Measurements from ENCODE around the gene CAMK2D.

Gene CAMK2D

DNA sequence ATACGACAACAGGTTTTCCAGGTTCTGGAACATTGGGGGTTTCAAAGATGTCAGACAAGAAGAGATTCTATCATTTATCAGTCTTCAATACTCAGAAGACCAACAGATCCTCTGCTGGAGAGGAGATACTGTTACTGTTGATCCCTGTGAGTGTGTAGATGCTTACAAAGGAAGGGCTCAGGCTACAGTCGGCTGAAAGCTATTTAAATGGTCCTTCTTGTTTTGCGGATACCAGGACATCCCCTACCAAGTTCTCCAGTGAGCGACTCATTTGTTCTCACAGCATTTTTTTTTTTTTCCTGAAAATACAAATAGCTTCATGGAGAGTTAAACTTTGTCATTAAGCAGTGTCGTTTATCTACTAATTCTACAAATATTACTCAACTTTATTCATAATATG, 201.6 kb downstream of the CAMK2D start:
- no peak for DNase-seq

DNA sequence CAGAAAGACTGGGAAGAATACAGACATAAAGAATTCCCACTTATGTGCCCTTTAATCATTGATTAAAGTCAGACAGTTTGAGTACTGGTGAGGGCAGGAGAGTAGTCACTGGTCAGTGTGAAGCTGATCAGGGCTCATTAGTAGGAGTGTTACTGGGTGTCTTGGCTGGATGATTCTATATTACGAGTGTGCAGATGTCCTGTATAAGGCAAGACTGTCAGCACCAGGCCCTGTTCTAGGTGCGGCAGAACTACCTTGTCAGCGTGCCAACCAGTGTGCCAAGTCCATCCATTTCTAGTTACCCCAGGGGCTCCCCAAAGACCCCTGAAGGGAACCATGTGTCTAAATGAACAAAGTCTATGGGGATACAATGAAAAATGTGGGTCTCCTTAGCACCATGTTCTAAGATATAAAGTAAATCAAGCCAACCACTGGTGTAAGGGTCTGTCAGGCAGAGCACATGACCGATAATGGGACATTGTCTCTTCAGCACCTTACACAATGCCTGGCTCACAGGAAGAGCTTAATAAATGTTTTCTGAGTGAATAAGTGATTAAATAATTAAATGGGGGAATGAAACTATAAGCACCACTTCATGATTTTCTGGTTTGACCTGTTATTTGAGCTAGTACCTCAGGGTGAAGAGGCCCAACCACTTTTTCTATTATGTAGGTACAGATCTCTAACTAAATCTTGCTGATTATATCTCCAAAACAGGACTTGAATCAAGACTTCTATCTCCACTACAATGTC, 205.0 kb downstream of the CAMK2D start:
- DNase-seq: no peak

DNA sequence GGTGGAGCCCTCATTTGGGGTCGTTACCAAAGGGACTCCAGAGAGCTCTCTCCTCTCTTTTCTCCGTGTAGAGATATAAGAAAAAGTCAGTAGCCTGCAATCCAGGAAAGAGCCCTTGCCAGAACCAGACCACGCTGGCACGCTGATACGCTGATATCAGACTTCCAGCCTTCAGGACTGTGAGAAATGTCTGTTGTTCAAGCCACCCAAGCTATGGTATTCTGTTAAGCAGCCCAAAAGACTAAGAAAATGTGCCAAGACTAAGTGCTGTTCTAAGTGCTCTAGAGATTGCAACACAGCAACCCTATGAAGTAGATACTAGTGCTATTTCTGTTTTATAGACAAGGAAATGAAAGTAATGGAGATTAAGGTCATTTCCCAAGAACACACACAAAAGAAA, 205.7 kb downstream of the CAMK2D start:
- no peak for DNase-seq

DNA sequence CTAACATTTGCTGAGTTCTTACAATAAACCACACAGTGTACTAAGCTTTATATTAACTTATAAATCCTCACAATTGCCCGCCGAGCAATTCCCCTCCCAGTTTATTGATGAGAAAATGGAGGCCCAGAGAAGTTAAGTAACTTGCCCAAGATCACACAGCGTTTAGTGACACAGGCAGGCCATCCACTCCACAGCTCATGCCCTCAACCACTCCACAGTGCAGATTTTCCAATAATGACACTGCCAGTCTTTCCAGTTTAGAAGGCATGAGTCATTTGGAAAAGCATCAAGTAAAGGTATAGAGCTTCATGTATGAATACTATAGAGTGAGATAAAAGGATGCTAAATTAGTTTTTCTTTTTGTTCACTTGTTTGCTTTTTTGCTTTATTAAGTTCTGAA, 208.5 kb downstream of the CAMK2D start:
- no peak for DNase-seq

GRCh38 chr4:113550510-113550909, 211.0 kb downstream of the CAMK2D start:
- no peak for DNase-seq

GRCh38 chr4:113548303-113548702, 213.2 kb downstream of the CAMK2D start:
- DNase-seq: no peak

- DNase-seq: peak; percentile 86
These were observed 214.0 kb downstream of the CAMK2D start for GRCh38 chr4:113547487-113548042.

DNA sequence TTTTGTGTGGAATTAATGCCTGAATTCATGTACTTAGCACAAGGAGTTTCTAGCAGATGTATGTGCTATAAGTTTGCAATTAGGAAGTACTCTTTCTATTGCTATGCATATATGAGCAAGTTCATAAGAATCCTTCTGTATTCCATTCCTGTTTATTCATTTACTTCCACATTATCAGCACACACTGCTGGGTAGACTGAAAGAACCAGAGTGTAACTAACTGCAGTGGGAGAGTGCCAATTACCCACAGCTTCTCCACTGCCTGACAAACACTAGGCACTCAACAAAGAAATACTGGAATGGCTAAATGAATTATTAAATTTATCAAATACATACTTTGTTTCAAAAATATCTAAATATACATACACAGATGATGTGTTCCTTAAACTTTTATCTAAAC, 219.6 kb downstream of the CAMK2D start:
- DNase-seq: no peak

DNA sequence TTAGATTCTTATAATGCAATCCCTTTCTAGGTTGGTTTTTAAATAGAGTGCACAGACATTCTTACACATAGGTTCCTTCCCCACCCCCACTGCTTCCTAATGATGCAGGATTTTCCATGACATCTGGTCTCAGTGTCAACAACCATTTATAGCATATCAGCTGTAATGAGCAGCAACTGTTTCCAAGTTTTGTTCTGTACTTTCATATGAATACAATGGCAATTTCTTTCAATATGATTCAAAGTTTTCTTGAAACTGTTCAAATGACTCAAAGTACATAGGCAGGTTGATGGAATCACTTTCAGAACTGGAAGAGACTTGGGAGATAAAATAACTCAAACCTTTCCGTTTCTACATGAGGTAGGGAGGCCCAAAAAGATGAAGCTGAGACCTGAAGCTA, 220.7 kb downstream of the CAMK2D start:
- no peak for DNase-seq

- DNase-seq: no peak
These were observed 222.1 kb downstream of the CAMK2D start for GRCh38 chr4:113539408-113539807.

DNA sequence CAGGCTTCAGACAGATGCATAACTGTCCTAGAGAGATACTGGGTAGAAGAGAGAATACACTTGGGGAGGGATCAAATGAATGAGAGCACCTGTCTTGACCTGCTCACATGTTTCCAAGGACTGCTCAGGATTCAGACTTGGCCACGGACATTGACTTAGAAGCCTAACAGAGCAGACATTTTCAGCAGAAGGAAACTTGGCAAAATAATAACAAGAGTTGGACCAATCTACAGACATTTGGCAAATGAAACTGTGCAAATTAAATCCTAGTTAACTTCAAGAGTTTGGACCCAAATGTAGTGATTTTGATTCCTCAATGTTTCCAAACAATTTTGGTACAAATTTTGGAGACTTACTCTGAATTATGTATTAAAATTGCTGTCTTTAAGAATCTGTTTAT, 223.9 kb downstream of the CAMK2D start:
- no peak for DNase-seq

GRCh38 chr4:113537203-113537602, 224.3 kb downstream of the CAMK2D start:
- no peak for DNase-seq

GRCh38 chr4:113534711-113535110, 226.8 kb downstream of the CAMK2D start:
- DNase-seq: no peak

- no peak for DNase-seq
These were observed 230.0 kb downstream of the CAMK2D start for GRCh38 chr4:113531572-113531971.

DNA sequence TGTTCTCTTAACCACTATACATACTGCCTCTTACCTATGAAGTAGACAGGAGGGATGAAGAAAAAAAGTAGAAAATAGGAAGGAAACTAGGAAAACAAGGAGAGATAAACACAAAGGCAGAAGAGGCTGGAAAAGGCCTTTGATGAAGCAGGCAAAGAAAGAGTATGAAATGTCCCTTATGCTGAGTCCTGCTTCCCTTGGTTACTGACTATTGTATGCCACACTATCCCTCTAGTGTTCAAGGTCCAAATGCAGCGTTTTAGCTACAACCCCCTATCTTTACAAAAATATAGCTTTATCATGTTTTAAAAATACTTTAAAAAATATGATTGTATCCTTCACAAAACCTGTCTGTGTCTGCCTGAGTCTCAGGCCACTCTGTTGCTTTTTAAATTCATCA, 233.1 kb downstream of the CAMK2D start:
- DNase-seq: no peak

DNA sequence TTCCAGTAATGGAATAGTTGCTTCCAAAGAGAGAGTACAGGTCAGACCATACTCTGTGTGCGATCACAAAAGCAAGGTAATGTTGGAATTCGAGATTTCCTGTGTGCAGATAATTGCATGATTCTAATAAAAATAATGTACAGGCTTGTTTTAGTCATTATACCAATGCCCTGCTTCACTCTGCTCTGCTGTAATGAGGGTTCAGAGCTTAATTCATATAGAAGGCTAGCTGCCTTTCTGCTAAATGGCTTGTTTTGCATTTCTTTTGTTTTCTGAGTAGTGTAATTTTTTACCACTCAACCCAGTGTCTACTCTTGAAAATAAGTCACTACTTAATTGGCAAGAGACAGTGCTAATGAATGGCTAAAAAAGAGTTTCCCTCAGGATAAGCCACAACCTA, 236.0 kb downstream of the CAMK2D start:
- DNase-seq: no peak

DNA sequence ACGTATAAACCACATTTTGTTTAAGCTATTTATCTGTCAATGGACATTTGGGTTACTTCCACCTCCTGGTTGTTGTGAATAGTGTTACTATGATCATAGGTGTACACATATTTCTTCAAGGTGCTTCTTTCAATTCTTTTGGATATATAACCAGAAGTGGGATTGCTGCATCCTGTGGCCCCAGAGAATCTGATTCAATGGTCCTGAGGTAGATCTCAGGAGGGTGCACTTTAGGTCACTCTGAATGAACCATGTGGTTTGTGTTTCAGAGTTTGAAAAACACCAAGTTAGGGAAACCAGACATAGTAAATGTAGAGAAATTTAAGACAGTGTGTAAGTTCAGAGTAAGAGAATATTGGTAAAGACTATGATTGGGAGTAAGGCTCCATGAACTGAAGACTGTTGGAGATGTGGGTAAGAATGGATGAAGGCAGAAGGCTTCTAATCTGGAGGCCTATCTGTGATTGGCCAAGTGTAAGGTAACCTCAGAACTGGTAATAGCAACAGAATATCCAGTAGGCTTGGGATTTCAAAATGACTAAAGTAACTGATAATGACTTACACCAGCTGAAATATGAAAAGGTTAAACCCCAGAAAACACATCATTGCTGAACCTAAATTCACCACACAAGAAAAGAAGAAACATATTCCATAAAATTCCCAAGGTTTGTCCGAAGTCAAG, 236.9 kb downstream of the CAMK2D start:
- no peak for DNase-seq

GRCh38 chr4:113524096-113524495, 237.4 kb downstream of the CAMK2D start:
- no peak for DNase-seq

- DNase-seq: no peak
These were observed 239.1 kb downstream of the CAMK2D start for GRCh38 chr4:113522433-113522832.

DNA sequence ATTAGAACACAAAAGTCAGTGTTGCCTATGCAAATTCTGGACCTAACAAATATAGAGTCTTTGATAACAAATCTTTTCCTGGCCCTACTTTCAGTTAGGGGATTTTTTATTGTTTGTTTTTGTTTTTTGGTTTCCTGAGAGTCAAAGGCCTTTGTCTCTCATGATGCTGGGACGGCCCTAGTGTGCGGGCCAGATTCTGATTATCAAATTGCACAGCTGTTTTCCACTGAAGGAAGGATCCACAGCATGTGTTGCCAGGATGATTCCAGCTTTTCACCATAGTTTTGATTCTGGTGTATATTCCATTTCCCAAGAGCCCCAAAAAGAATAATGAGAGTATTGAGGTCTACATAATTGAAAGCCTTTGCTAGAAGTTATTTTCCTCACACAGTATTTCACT, 248.2 kb downstream of the CAMK2D start:
- DNase-seq: no peak

GRCh38 chr4:113512880-113513279, 248.7 kb downstream of the CAMK2D start:
- no peak for DNase-seq

DNA sequence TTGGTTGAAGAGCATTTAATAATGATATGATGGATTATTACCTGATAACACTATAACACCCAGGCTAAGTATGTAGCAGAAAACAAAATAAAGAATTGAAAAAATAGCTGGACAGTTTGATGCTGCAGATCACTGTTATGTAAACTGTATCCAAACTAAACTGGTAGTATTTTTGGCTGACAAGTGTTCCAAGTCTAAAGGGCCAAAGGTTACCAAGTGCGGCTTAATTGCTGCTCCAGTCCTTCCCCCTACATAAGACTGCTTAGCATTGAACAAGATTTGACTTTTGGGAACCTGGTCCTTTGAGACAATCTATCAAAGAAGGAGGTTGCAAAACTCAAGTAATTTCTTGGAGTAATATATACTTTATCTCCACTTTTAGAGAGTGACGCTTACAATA, 249.6 kb downstream of the CAMK2D start:
- DNase-seq: no peak

DNA sequence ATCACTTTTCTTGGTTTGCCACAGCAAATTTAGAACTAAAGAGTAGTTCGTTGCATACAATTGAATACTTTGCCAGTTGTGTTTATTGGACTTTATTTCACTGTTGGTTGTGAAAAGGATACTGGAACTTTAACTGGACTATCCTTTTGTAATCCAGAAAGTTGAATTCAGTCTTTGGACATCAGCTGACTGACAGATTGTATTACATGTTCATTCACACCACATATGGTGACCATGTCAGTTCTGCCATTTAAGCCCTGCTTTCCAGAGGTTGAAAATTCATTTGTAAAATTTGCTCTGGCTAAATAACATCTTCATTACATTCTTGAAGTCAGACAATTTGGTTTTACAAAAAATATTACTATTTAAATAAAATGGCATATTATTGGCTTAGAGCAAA, 251.7 kb downstream of the CAMK2D start:
- DNase-seq: no peak

GRCh38 chr4:113505044-113505443, 256.5 kb downstream of the CAMK2D start:
- DNase-seq: no peak

DNA sequence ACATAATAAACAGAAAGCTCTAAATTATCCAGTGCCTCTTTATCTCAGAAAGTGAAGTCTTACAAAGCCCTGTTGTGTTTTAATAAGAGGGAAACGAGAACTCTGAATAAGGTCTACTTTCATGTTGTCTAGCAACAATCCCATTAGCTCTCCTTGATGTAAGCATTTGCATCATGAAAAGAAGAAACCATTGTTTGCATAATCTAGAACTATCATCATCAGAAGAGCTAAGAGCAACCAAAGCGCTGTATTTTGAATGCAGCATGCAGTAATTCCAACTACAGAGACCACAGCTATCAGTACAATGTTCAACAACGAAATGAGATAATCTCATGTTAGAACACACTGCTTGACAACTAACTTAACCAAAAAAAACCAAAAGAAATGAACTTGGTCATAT, 257.1 kb downstream of the CAMK2D start:
- DNase-seq: no peak
